Measurements from ENCODE around the gene ATP6AP1.

- TF ChIP-seq, protein P1, sequence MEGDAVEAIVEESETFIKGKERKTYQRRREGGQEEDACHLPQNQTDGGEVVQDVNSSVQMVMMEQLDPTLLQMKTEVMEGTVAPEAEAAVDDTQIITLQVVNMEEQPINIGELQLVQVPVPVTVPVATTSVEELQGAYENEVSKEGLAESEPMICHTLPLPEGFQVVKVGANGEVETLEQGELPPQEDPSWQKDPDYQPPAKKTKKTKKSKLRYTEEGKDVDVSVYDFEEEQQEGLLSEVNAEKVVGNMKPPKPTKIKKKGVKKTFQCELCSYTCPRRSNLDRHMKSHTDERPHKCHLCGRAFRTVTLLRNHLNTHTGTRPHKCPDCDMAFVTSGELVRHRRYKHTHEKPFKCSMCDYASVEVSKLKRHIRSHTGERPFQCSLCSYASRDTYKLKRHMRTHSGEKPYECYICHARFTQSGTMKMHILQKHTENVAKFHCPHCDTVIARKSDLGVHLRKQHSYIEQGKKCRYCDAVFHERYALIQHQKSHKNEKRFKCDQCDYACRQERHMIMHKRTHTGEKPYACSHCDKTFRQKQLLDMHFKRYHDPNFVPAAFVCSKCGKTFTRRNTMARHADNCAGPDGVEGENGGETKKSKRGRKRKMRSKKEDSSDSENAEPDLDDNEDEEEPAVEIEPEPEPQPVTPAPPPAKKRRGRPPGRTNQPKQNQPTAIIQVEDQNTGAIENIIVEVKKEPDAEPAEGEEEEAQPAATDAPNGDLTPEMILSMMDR (IDR thresholded peaks at IDR 0.05) = no peak
- TF ChIP-seq POLR2A (IDR thresholded peaks at IDR 0.05) (no peak), POLR2AphosphoS5 (IDR thresholded peaks at IDR 0.05; ENCODE audit: insufficient read depth in 1 of 2, low read depth in 1 of 2) (no peak)
Measured at GRCh38 chrX:154417157-154417556, 11.3 kb upstream of the ATP6AP1 start.
